ENCODE measurements around the gene ZNF865. TPM values are rescaled to one million over a fixed set of nuclear protein-coding genes. Genes with fewer than 3 reads are reported as not detected.
A peak's percentile ranks its signal among the peaks of the same experiment; 100 is the strongest.

Gene ZNF865
- total and polyA plus RNA-seq, 10 of the 15 experiments (the other 5 are each of a cell fraction or from before 2014, with no cell fraction given), result 0.02 to 18.3 (median 0.90) TPM

DNA sequence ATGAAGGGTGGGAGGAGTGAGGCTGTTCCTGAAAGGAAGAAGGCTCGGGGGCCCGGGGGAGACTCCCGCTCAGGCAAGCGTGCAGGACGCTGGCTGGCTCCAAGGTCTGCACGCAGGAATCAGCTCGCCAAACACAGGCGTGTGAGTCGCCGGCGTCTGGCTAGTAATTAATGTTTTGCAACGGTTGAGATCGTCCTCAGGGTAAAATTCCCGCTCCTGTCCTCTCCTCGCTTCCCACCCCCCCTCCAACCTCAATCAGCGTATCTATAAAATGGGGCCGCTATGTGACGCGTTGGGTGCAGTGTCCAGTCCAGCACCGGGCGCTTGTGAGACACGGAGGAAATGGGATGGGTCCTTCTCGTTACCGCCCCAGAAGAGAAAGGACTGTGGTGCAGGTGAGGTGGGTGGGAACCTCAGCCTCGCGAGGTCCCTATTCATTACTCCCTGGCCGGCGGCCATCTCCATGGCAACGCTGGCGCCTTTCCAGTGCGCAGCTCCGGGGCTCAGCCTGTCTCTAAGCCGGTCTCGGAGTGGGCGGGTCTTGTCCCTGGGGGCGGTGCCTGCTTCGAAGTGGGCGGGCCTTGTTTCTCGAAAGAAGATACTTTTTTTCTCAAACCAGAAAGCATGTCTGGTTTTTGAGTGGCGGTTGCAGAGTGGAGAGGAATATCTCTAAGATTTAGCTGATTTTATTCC is 18.3 kb upstream of the ZNF865 start (continued):
- TF ChIP-seq BMI1 (IDR thresholded peaks at IDR 0.05; ENCODE audit: borderline replicate concordance) (peak; percentile 98), DPF2 (IDR thresholded peaks at IDR 0.05) (peak; percentile 41; the same call in 1 of the 2 replicates)

DNA sequence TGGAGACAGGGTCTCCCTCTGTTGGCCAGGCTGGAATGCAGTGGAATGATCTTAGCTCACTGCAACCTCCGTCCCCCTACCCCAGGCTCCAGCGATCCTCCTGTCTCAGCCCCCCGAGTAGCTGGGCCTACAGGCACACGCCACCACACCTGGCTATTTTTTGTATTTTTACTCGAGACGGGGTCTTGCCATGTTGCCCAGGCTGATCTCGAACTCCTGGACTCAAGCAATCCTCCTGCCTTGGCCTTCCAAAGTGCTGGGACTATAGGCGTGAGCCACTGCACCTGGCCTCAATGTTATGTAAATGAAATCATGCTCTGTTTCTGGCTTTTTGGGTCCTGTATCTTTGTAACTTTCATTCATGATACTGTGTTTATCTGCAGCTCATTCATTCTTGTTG is 16.7 kb upstream of the ZNF865 start:
- no peak overlapping the region for H2AFZ ChIP-seq (ENCODE audit: control insufficient read depth, low read depth, low read length)
- RAD21 ChIA-PET (ENCODE audit: unreplicated experiment), result interaction anchor here (0.6 kb wide), 1 partner anchor 45 kb away, joined by 3 read pairs; no protein-coding TSS in a partner anchor
- H3K4me1 ChIP-seq (ENCODE audit: control insufficient read depth, insufficient read depth, low read length), result peaks cover 5% of the 10 kb centered on the region
- WGBS (ENCODE audit: insufficient coverage, insufficient replicate concordance, low lambda C conversion rate, missing lambda C conversion rate), result 52% methylated on average over 8 of the region's 8 CpGs
- FAIRE-seq (no peak), DNase-seq (ENCODE audit: low read depth, low spot score) (no peak), ATAC-seq (no peak)
- SMC1A ChIA-PET (ENCODE audit: uncharacterized antibody, unreplicated experiment), result no interaction called here
- POLR2A ChIA-PET, result interaction anchor here (1.3 kb wide), 1 partner anchor 8 kb away, joined by 4 read pairs; the partner anchor contains the start of gene ZNF579
- H3K36me3 ChIP-seq (ENCODE audit: control insufficient read depth in 2 of 2, insufficient read depth in 2 of 2, low read length in 1 of 2), result no peaks in the 10 kb centered on the region
- H3K4me3 ChIP-seq, result no peak overlapping the region
- H4K20me1 ChIP-seq (ENCODE audit: control insufficient read depth, insufficient read depth), result no peaks in the 10 kb centered on the region
- H3K4me2 ChIP-seq (ENCODE audit: control insufficient read depth, insufficient read depth), result no peak overlapping the region
- no peaks in the 10 kb centered on the region for H3K79me2 ChIP-seq (ENCODE audit: control insufficient read depth, insufficient read depth, low read length)
- no peaks in the 10 kb centered on the region for H3K9me3 ChIP-seq (replicated peaks; ENCODE audit: control insufficient read depth, insufficient read depth, low read length)
- H3K9ac ChIP-seq (ENCODE audit: control insufficient read depth, insufficient read depth, low read length), result no peak overlapping the region
- no TSS peak for BruUV-seq (replicated peaks)
- TF ChIP-seq TAF1 (IDR thresholded peaks at IDR 0.05; ENCODE audit: borderline replicate concordance, low read depth, low read length) (no peak), IKZF1 (conservative IDR thresholded peaks at IDR 0.05) (no peak), EZH2 (IDR thresholded peaks at IDR 0.05; ENCODE audit: borderline replicate concordance, control insufficient read depth, low read depth, low read length) (no peak), BRCA1 (IDR thresholded peaks at IDR 0.05; ENCODE audit: low read depth, low read length) (no peak), HDGF (IDR thresholded peaks at IDR 0.05) (no peak), MYC (IDR thresholded peaks at IDR 0.05; ENCODE audit: insufficient read depth, insufficient read length, insufficient replicate concordance, low read length, severe bottlenecking) (no peak), NFYA (IDR thresholded peaks at IDR 0.05; ENCODE audit: borderline replicate concordance, low read depth, low read length) (no peak), SREBF2 (IDR thresholded peaks at IDR 0.05; ENCODE audit: low read length) (no peak), JUND (IDR thresholded peaks at IDR 0.05; ENCODE audit: low read depth, low read length) (no peak)
- TF ChIP-seq, protein P1, sequence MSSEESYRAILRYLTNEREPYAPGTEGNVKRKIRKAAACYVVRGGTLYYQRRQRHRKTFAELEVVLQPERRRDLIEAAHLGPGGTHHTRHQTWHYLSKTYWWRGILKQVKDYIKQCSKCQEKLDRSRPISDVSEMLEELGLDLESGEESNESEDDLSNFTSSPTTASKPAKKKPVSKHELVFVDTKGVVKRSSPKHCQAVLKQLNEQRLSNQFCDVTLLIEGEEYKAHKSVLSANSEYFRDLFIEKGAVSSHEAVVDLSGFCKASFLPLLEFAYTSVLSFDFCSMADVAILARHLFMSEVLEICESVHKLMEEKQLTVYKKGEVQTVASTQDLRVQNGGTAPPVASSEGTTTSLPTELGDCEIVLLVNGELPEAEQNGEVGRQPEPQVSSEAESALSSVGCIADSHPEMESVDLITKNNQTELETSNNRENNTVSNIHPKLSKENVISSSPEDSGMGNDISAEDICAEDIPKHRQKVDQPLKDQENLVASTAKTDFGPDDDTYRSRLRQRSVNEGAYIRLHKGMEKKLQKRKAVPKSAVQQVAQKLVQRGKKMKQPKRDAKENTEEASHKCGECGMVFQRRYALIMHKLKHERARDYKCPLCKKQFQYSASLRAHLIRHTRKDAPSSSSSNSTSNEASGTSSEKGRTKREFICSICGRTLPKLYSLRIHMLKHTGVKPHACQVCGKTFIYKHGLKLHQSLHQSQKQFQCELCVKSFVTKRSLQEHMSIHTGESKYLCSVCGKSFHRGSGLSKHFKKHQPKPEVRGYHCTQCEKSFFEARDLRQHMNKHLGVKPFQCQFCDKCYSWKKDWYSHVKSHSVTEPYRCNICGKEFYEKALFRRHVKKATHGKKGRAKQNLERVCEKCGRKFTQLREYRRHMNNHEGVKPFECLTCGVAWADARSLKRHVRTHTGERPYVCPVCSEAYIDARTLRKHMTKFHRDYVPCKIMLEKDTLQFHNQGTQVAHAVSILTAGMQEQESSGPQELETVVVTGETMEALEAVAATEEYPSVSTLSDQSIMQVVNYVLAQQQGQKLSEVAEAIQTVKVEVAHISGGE (CRISPR knock-in tag; IDR thresholded peaks at IDR 0.05), result no peak
- H3K27me3 ChIP-seq (replicated peaks in 1 of 2; ENCODE audit: control insufficient read depth in 2 of 2, insufficient read depth in 2 of 2, low read length in 1 of 2), result no peaks in the 10 kb centered on the region
- in situ Hi-C loops (cut with MboI) (no loop called here), intact Hi-C loops (cut with micrococcal nuclease; ENCODE audit: unreplicated experiment) (no loop called here)
- CTCF ChIA-PET, result interaction anchor here (1.2 to 1.6 kb wide), 2 partner anchors 10 to 121 kb away, joined by 3 to 4 read pairs; partner anchors contain the start of gene FIZ1
- H3K27ac ChIP-seq (ENCODE audit: control insufficient read depth, insufficient read depth), result no peak overlapping the region
